ENCODE data around the gene CFAP157.

The CFAP157 gene

GRCh38 chr9:127762111-127762676, 55.4 kb downstream of the CFAP157 start:
- no peak for DNase-seq (ENCODE audit: low spot score)

- no peak for DNase-seq (ENCODE audit: low spot score)
Observed at GRCh38 chr9:127763918-127764384, 57.2 kb downstream of the CFAP157 start.

- no peak for DNase-seq (ENCODE audit: low spot score)
Observed at GRCh38 chr9:127765418-127765817, 58.6 kb downstream of the CFAP157 start.
